ENCODE measurements around the gene HNRNPL.
"Not testable (repeated sequence)": the region's sequence is repeated elsewhere in the genome, so short reads cannot be mapped to it uniquely, and the experiment has no call there.

The HNRNPL gene

DNA sequence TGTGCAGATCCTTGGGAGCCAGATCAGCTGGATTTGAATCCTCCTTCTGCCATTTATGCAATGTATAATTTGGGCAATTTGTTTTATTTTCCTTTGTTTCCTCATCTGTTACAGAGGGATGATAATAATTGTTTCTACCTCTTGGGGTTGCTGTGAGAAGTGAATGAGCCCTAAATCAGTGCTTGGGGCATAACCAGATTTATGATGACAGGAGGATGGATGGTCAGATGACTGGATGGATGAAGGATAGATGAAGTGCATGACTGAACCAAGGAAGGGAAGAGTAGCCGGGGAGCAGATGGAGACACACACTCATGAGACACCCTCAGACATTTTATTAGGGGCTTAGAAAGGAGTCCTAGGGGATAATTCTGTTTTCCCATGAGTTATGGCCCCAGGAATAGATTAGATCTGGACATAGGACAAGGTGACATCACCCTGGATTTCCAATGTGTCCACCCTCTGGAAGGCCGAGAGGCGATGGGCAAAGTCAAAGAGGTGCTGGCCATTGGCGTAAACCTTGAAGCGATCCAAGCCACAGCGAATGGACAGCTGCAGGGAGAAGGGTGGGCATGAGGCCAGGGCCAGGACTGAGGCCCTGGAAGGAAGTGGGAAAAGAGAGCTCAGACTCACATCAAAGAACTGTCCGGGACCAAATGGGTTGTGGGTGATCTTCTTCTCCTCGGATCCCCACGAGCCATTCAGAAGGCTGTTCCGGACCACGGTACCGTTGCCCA lies 48.3 kb downstream of the HNRNPL start:
- DNase-seq (ENCODE audit: low read depth), result no peak

DNA sequence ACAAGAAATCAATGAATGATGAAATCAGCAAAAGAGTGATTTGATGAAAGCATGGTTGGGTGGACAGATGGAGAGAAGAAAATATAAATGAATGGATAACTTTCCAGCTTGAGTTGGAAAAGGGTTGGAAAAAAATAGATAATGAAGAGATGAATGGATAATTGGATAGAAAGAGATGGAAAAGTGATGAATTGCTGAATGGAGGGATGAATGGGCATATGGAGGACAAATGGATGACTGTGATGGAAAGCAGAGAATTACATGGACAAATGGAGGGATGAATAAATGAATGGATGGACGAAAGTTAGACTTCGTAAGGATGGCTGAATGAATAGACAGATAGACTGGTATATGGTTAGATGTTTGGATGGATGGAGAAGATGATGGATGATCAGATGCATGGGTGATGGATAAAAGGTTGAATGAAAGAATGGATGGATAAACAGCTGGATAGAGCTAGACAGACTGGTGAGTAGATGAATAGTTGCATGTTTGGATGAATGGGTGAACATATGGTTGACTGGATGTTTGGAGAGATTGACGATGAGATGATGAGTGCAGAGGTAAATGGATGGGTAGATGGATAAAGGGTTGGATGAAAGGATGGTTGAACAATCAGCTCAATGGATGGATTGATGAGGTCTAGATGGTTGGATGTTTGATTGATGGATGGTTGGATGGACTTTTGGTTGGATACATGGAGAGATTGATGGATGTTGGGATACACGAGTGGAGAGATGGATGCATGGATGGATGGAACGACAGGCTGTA lies 49.0 kb downstream of the HNRNPL start:
- no peak for DNase-seq (ENCODE audit: low read depth)

DNA sequence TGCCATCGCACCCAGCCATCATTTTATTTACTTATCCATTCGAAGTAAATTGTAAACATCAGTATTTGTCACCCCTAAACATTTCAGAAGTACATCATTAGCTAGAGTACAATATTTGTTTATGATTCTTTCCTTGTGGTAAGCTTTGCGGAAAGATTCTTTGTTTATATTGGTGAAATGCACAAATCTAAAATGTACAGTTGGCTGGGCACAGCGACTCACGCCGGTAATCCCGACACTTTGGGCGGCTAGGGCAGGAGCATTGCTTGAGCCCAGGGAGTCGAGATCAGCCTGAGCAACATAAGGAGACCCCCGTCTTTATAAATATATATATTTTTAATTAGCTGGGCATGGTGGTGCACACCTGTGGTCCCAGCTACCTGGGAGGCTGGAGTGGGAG lies 50.7 kb downstream of the HNRNPL start:
- DNase-seq (ENCODE audit: low read depth), result no peak

DNA sequence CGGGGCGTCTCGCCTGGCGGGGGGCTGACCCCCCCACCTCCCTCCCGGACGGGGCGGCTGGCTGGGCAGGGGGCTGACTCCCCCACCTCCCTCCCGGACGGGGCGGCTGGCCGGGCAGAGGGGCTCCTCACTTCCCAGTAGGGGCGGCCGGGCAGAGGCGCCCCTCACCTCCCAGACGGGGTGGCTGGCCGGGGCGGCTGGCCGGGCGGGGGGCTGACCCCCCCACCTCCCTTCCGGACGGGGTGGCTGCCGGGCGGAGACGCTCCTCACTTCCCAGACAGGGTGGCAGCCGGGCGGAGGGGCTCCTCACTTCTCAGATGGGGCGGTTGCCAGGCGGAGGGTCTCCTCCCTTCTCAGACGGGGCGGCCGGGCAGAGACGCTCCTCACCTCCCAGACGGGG lies 52.0 kb downstream of the HNRNPL start:
- DNase-seq (ENCODE audit: low read depth), result not testable (repeated sequence)

DNA sequence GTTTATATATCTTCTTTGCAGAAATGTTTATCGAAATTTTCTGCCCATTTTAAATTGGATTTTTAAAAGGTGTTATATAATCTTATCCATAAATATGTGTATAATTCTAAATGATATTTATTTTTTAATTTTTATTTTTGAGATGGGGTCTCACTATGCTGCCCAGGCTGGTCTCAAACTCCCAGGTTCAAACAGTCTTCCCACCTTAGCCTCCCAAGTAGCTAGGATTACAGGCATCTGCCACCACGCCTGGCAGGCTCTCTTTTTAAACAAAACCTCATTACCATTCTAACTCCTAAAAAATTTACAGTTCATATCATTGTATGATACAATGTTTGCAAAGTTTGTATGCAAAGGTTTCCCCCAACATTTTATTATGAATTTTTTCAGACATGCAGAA lies 53.6 kb downstream of the HNRNPL start:
- no peak for DNase-seq (ENCODE audit: low read depth)

DNA sequence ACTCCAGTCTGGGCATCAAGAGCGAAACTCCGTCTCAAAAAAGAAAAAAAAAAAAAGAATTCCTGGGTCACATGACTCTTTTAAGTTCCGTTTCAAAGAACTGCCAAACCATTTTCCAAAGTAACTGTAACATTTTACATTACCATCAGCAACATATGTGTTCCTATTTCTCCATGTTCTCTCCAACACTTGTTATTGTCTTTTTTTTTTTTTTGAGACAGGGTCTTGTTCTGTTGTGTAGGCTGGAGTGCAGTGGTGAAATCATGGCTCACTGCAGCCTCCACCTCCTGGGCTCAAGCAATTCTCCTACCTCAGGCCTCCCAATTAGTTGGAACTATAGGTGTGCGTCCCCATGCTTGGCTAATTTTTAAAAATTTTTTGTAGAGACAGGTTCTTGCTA lies 54.2 kb downstream of the HNRNPL start:
- no peak for DNase-seq (ENCODE audit: low read depth)

DNA sequence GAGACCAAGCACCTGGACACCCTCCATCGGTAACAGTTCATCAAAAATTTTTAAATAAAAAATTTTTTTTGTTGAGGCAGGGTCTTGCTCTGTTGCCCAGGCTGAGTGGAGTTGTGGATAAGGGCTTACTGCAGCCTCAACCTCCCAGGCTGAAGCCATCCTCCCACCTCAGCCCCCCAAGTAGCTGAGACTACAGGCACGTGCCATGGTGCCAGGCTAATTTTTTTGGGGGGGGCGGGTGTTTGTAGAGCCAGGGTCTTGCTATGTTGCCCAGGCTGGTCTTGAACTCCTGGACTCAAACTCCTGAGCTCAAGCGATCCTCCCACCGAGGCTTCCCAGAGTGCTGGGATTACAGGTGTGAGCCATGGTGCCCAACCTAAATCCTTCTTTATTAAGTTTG lies 56.1 kb downstream of the HNRNPL start:
- no peak for DNase-seq (ENCODE audit: low read depth)

DNA sequence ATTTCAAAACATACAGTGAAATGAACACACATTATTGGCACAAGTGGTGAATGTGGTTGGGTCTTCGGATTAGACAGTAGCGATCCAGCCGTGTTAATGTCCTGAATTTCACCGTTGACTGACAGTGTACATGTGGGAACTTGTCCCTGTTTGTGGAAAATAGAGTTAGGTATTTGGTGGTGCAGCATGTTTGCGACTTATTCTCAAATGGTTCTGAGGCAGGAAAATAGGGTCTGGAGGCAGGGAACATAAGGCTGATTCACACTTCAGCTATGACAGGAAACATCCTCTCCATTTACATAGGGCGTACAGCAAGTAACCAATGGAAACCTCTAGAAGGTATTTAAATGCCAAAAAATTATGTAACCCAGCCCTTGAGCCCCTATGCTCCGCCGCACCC lies 56.6 kb downstream of the HNRNPL start:
- DNase-seq (ENCODE audit: low read depth), result peak; percentile 26

DNA sequence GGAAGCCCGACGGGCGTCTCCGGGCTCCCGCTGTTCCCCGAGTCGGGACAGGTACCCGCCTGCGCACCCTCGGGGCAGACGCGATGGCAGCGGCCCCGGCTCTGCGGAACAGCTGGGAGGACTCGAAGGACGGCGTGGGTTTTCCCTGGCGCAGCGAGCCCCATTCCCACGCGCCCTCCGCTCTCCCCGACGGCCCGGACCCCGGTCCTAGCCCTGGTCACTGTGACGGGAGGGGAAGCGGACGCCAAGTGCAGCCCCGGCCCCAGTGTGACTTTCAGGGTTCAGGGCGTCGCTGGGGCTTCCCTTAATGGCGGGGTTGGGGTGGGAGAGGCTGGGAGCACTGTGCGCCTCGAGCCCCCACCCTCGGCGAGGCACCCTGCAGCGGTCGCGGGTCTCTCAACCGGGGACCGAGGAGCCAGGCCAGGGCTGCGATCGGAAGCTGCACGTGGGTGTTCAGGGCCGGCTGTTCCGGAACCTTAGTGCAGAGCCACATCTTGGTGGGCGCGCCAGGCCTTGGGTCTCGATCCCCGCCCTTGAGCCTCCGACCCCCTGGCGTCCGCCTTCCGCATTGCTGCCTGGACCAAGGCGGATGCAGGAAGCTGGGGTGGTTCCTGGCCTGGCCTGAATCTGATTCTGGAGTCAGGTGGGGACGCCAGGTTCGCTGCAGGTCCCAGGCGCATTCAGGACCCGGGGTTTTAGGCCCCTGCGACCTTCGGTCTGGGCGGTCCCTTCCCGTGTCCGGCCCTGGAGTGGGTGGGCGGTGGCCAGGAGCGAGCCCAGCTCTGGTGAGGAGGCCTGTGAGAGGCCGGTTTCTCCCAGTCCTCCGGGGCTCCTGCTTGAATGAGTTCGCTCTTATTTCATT lies 57.3 kb downstream of the HNRNPL start:
- DNase-seq (ENCODE audit: low read depth), result no peak

DNA sequence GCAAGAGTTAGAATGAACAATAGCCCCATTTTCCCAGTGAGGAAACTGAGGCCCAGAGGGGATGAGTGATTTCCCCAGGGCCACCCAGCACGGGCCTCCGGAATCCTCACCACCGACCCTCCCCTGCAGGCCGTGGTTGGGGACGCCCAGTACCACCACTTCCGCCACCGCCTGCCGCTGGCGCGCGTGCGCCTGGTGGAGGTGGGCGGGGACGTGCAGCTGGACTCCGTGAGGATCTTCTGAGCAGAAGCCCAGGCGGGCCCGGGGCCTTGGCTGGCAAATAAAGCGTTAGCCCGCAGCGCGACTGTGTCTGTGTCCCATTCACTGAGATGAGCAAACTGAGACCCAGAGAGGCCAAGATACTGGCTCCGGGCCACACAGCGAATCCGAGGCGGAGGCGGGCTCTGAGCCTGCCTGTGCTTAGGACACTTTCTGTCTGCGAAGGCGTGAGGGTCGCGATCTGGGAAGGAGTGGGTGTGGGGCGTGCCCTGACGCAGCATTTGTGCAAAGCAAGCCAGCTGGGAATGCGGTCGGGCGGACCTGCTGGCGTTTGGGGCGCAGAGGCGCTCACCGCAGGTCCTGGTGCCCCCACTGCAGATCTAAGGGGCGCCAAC lies 58.2 kb downstream of the HNRNPL start:
- not testable (repeated sequence) for DNase-seq (ENCODE audit: low read depth)

DNA sequence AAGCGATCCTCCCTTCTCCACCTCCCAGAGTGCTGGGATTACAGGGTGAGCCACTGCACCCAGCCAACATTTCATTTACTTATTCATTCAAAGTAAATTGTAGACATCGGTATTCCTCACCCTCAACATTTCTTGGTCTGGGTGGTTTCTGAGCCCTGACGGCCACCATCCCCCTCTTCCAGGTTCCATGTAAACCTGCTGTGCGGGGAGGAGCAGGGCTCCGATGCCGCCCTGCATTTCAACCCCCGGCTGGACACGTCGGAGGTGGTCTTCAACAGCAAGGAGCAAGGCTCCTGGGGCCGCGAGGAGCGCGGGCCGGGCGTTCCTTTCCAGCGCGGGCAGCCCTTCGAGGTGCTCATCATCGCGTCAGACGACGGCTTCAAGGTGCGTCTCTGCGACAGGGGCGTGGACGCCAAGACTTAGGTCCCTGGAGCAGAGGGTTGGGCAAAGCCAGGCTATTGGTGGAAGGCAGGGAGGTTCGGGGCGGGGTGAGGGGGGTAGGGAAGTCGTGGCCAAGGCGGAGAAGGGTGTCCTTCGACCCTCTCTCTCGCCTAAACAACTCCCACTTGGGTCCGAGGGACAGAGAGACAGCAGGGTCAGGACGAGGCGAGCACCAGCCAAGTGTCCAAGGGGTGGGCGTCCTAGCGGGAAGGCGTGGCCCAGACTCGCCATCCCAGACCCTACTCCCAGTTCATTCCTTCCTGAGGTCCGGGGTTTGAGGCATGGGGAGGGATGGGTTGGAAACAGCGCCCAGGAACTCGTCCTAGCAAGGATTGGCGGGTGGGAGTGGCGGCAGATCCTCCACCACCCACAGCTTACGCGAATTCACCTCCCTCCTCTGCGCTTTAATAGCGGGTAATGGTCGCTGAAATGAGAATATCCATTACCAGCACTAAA lies 59.0 kb downstream of the HNRNPL start:
- not testable (repeated sequence) for DNase-seq (ENCODE audit: low read depth)

DNA sequence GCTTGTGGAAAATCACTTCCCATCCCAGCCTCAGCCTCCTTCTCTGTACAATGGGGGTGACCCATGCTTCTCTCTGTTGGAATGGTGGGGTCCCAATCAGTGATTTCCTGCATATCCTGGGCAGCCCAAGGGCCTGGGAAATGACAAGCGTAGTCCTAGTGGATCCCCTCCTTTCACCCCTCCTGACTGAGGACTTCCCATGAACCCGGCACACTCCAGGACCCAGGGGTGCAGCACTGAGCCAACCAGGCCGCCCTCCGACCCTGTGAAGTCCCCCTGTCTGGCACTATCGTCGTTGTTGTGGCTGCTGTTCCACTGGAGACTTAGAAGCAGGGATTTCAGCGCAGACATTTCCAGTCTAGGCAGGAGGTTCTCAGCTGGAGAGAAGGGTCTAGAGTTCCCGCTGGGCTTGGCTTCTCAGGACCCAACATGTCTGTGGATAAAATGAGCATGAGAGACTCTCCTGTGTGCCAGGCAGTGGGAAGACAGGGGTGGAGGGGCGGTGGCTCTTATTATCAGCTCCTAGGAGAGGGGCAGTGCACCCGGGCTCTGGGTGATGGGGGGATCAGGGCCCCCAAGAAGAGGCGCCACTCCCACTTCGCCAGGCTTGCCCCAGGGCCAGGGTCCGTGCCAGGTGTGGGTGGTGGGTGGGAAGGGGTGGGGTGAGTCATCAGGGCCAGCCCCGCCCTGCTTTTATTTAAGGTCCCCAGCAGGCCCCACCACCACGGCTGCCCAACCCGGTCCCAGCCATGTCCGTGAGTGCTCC lies 61.1 kb downstream of the HNRNPL start, which contains the start of gene LGALS7B:
Gene LGALS7B (plus strand): TSS at position 723 of the 766 bp plus-strand sequence. CDS start 27 bp downstream, at position 750.
- DNase-seq (ENCODE audit: low read depth), result no peak

DNA sequence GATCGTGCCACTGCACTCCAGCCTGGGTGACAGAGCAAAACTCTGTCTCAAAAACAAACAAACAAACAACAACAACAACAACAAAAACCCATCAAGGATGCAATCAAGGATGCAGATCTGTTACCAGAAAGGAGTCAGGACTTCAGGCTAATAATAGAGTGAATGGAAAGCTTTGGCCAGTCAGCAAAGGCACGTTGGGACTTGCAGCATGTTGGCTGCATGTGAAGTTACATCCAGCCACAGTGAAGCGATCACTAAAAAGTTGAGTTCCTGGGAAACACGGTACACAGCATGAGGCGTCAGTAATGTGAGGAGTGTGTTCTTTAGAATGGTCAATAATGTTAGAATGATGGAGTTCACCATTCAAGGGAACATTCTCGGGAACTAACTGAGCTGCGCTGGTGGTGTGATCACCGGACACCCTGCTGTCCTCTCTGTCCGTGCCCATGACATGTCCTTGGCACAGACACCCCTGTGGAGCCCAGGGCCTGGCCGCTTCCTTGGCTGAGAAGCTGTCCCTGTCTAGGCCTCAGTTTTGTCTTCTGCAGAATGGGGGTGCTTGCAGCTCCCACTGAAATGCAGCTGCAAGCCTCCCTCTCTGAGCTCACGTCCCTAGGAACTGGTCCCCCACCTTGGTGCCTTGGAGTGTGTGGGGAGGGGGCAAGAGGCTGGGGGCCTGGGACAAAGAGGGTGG lies 63.1 kb downstream of the HNRNPL start:
- DNase-seq (ENCODE audit: low read depth), result no peak

Measured in amniotic epithelial cell (primary cell).